HG02938 (cell line): ENCODE measurements around the gene CYP2B6.
"Not testable (repeated sequence)": the region's sequence is repeated elsewhere in the genome, so short reads cannot be mapped to it uniquely, and the experiment has no call there.

Experiments used
- ATAC-seq: cut with Tn5 transposase; IDR thresholded peaks from one replicate; pipeline ENCODE4 v1.9.1; 2021; ENCODE audit warnings: mild to moderate bottlenecking, moderate library complexity; ENCODE audit not compliant: unreplicated experiment

Gene CYP2B6

GRCh38 chr19:40980743-40981442, 10.2 kb upstream of the CYP2B6 start:
- ATAC-seq = not testable (repeated sequence)

GRCh38 chr19:40981591-40981990, 9.5 kb upstream of the CYP2B6 start:
- no peak for ATAC-seq

GRCh38 chr19:40982594-40983101, 8.4 kb upstream of the CYP2B6 start:
- no peak for ATAC-seq

- ATAC-seq = no peak
Measured at GRCh38 chr19:40989453-40989852, 1.6 kb upstream of the CYP2B6 start.

GRCh38 chr19:40995355-40995754, 4.3 kb downstream of the CYP2B6 start:
- no peak for ATAC-seq

GRCh38 chr19:40999018-40999417, 7.9 kb downstream of the CYP2B6 start:
- ATAC-seq = not testable (repeated sequence)

- no peak for ATAC-seq
Measured at GRCh38 chr19:41000310-41000737, 9.2 kb downstream of the CYP2B6 start.

GRCh38 chr19:41001243-41001971, 10.3 kb downstream of the CYP2B6 start:
- ATAC-seq = no peak

- not testable (repeated sequence) for ATAC-seq
Measured at GRCh38 chr19:41003656-41004055, 12.6 kb downstream of the CYP2B6 start.

- ATAC-seq = no peak
Measured at GRCh38 chr19:41009700-41010235, 18.7 kb downstream of the CYP2B6 start.

GRCh38 chr19:41013359-41013758, 22.3 kb downstream of the CYP2B6 start:
- ATAC-seq = no peak

GRCh38 chr19:41014643-41015042, 23.6 kb downstream of the CYP2B6 start:
- ATAC-seq = no peak

- no peak for ATAC-seq
Measured at GRCh38 chr19:41016488-41017071, 25.5 kb downstream of the CYP2B6 start.

- ATAC-seq = no peak
Measured at GRCh38 chr19:41018736-41019290, 27.7 kb downstream of the CYP2B6 start.

- no peak for ATAC-seq
Measured at GRCh38 chr19:41019346-41019745, 28.3 kb downstream of the CYP2B6 start.

GRCh38 chr19:41023193-41023592, 32.1 kb downstream of the CYP2B6 start:
- ATAC-seq = no peak

- no peak for ATAC-seq
Measured at GRCh38 chr19:41025411-41025810, 34.3 kb downstream of the CYP2B6 start.

- no peak for ATAC-seq
Measured at GRCh38 chr19:41025871-41026270, 34.8 kb downstream of the CYP2B6 start.

- no peak for ATAC-seq
Measured at GRCh38 chr19:41027273-41027967, 36.3 kb downstream of the CYP2B6 start.
